Measurements from ENCODE around the gene CDH12. TPM values are rescaled to one million over a fixed set of nuclear protein-coding genes. Genes with fewer than 3 reads are reported as not detected.

Gene CDH12
- polyA plus RNA-seq (2011; rRNA removed): 0.04 TPM in 1 of 2 replicates, not detected in the other
- not detected in 2 replicates for polyA plus RNA-seq (2012; cell fraction: cytosol; rRNA removed)
- polyA plus RNA-seq (2012; cell fraction: nucleus; rRNA removed): not detected in 2 replicates
- polyA plus RNA-seq (2017; fragmentation: RNase III; extraction: RNeasy Plus Mini Kit Qiagen cat#74134 plus additional on column Dnase treatment): not detected in 3 replicates
- polyA minus RNA-seq (2011; rRNA and poly(A)+ RNA removed): not detected in 2 replicates

DNA sequence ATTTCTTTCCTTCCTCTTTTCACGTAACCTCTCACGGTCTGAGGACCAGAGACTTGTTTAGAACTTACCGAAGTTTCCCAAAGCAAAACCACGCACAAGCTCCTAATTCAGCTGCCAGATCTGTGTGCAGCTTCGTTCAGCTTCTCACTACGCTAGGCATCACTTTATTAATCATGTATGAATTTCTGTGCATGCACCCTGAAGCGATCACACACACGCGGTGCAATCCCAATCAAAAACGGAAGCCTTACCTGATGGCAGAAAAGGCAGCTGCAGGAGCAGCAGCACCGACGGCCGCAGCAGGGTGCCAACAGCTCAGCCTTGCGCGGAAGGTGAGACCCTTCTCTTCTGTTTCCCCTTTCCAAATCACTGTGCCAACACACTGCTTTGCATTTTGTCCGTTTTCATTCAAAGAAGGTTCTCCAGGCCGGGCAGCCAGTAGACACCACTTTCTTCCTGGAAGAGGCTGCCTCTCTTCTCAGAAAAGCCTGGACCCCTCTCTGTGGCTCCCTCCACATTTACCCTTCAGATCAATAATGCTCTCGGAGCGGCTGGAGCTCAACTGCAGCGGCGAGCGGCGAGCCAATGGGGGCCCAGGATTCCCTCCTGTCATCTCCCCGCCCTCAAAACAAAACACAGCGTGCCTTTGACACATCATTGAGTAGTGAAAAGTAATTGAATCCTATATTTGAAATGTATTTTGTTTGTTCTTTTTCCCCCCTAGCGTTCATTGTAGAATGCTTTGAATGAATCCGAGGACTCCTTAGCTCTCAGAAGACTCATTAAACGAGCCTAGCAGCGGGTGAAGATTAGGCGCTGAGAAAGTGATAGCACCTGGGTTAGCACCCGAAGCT lies at the start of gene CDH12:
TSS of gene CDH12 (minus strand) at position 538 of the 854 bp plus-strand sequence.
- 8% methylated on average over 31 of the region's 31 CpGs for WGBS (ENCODE audit: missing lambda C conversion rate)
- Histone ChIP-seq H3K9me3 (no peaks in the 10 kb centered on the region), H3K27ac (no peak within 1 kb of the TSS), H3K4me3 (peak within 1 kb of the TSS; percentile 26; the same call in 2 of the 3 replicates), H3K4me1 (no peaks in the 10 kb centered on the region), H3K4me2 (peak within 1 kb of the TSS; percentile 64)
- ChIA-PET POLR2A (no interaction called here), CTCF (interaction anchor here (0.6 kb wide), 1 partner anchor 356 kb away, joined by 3 read pairs; no protein-coding TSS in a partner anchor)
- TF ChIP-seq, protein P1, sequence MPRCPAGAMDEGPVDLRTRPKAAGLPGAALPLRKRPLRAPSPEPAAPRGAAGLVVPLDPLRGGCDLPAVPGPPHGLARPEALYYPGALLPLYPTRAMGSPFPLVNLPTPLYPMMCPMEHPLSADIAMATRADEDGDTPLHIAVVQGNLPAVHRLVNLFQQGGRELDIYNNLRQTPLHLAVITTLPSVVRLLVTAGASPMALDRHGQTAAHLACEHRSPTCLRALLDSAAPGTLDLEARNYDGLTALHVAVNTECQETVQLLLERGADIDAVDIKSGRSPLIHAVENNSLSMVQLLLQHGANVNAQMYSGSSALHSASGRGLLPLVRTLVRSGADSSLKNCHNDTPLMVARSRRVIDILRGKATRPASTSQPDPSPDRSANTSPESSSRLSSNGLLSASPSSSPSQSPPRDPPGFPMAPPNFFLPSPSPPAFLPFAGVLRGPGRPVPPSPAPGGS (IDR thresholded peaks at IDR 0.05): no peak
- TF ChIP-seq MAFK (IDR thresholded peaks at IDR 0.05; ENCODE audit: partially characterized antibody) (no peak), FOSL2 (IDR thresholded peaks at IDR 0.05) (no peak), FOSL2 (CRISPR knock-in tag; IDR thresholded peaks at IDR 0.05) (no peak), BHLHE40 (IDR thresholded peaks at IDR 0.05; ENCODE audit: low read depth, low read length) (no peak), HDAC2 (IDR thresholded peaks at IDR 0.05) (no peak), RAD21 (conservative IDR thresholded peaks at IDR 0.05 in 1 of 2, IDR thresholded peaks at IDR 0.05 in 1 of 2) (no peak), NR3C1 (IDR thresholded peaks at IDR 0.05) (no peak), HOXB13 (CRISPR knock-in tag; IDR thresholded peaks at IDR 0.05; ENCODE audit: low read depth) (no peak), EHMT2 (IDR thresholded peaks at IDR 0.05; ENCODE audit: low read depth) (no peak), JUNB (IDR thresholded peaks at IDR 0.05) (no peak), RCOR1 (IDR thresholded peaks at IDR 0.05; ENCODE audit: low read depth, low read length) (no peak), JUN (IDR thresholded peaks at IDR 0.05) (no peak), EHF (CRISPR knock-in tag; IDR thresholded peaks at IDR 0.05) (no peak), NPAS2 (CRISPR knock-in tag; IDR thresholded peaks at IDR 0.05; ENCODE audit: borderline replicate concordance) (no peak), FOXS1 (CRISPR knock-in tag; IDR thresholded peaks at IDR 0.05) (no peak)
- TF ChIP-seq, protein P2, sequence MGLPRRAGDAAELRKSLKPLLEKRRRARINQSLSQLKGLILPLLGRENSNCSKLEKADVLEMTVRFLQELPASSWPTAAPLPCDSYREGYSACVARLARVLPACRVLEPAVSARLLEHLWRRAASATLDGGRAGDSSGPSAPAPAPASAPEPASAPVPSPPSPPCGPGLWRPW (IDR thresholded peaks at IDR 0.05): no peak
- TF ChIP-seq, protein P3, sequence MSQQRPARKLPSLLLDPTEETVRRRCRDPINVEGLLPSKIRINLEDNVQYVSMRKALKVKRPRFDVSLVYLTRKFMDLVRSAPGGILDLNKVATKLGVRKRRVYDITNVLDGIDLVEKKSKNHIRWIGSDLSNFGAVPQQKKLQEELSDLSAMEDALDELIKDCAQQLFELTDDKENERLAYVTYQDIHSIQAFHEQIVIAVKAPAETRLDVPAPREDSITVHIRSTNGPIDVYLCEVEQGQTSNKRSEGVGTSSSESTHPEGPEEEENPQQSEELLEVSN (IDR thresholded peaks at IDR 0.05; ENCODE audit: borderline replicate concordance, low read depth): no peak
- TF ChIP-seq, protein P4, sequence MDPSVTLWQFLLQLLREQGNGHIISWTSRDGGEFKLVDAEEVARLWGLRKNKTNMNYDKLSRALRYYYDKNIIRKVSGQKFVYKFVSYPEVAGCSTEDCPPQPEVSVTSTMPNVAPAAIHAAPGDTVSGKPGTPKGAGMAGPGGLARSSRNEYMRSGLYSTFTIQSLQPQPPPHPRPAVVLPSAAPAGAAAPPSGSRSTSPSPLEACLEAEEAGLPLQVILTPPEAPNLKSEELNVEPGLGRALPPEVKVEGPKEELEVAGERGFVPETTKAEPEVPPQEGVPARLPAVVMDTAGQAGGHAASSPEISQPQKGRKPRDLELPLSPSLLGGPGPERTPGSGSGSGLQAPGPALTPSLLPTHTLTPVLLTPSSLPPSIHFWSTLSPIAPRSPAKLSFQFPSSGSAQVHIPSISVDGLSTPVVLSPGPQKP (IDR thresholded peaks at IDR 0.05; ENCODE audit: low read depth, low read length): no peak
- TF ChIP-seq, protein P5, sequence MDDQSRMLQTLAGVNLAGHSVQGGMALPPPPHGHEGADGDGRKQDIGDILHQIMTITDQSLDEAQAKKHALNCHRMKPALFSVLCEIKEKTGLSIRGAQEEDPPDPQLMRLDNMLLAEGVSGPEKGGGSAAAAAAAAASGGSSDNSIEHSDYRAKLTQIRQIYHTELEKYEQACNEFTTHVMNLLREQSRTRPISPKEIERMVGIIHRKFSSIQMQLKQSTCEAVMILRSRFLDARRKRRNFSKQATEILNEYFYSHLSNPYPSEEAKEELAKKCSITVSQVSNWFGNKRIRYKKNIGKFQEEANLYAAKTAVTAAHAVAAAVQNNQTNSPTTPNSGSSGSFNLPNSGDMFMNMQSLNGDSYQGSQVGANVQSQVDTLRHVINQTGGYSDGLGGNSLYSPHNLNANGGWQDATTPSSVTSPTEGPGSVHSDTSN (IDR thresholded peaks at IDR 0.05): no peak
- DNase-seq (ENCODE audit: low read depth in 1 of 2, low spot score in 1 of 2): no peak
- FAIRE-seq: no peak
- peak in 1 of 2 experiments; percentile 42; a peak in 1 of 6 replicates for ATAC-seq

DNA sequence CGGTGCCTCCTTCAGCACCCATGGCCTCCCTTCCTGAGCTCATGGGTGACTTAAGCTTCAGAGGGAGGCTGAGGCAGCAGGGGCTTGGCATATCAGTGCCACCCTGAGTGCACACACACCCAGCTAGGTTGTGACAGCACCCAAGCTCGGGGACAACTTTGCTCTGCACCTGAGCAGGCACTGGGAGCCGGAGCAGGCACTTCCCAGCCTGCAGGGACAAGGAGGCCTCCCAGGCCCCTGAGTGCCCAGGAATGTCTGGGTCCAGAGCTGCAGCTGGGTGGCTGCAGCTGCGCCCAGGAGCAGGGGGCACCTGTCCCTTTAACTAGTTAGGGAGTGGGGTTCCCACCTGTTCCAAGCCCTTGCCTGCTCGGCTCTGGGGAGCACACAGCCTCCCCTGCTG lies 48.7 kb upstream of the CDH12 start:
- FAIRE-seq (no peak), DNase-seq (ENCODE audit: low read depth in 1 of 2, low spot score in 1 of 2) (no peak), ATAC-seq (no peak)
- Histone ChIP-seq H3K4me3 (no peak overlapping the region), H3K27ac (no peak overlapping the region), H3K9me3 (no peaks in the 10 kb centered on the region), H3K4me1 (no peaks in the 10 kb centered on the region), H3K4me2 (no peak overlapping the region)
- POLR2A ChIA-PET: no interaction called here
- CTCF ChIA-PET: no interaction called here
- WGBS (ENCODE audit: missing lambda C conversion rate): 7% methylated on average over 2 of the region's 5 CpGs
- TF ChIP-seq CHD4 (IDR thresholded peaks at IDR 0.05; ENCODE audit: borderline replicate concordance) (no peak), KDM5A (IDR thresholded peaks at IDR 0.05) (no peak), KDM1A (IDR thresholded peaks at IDR 0.05; ENCODE audit: low read depth) (no peak), CBX2 (IDR thresholded peaks at IDR 0.05; ENCODE audit: borderline replicate concordance, low read depth) (no peak), ZFP36 (IDR thresholded peaks at IDR 0.05; ENCODE audit: borderline replicate concordance, partially characterized antibody) (no peak), ZNF302 (CRISPR knock-in tag; IDR thresholded peaks at IDR 0.05) (no peak)
- TF ChIP-seq, protein P6, sequence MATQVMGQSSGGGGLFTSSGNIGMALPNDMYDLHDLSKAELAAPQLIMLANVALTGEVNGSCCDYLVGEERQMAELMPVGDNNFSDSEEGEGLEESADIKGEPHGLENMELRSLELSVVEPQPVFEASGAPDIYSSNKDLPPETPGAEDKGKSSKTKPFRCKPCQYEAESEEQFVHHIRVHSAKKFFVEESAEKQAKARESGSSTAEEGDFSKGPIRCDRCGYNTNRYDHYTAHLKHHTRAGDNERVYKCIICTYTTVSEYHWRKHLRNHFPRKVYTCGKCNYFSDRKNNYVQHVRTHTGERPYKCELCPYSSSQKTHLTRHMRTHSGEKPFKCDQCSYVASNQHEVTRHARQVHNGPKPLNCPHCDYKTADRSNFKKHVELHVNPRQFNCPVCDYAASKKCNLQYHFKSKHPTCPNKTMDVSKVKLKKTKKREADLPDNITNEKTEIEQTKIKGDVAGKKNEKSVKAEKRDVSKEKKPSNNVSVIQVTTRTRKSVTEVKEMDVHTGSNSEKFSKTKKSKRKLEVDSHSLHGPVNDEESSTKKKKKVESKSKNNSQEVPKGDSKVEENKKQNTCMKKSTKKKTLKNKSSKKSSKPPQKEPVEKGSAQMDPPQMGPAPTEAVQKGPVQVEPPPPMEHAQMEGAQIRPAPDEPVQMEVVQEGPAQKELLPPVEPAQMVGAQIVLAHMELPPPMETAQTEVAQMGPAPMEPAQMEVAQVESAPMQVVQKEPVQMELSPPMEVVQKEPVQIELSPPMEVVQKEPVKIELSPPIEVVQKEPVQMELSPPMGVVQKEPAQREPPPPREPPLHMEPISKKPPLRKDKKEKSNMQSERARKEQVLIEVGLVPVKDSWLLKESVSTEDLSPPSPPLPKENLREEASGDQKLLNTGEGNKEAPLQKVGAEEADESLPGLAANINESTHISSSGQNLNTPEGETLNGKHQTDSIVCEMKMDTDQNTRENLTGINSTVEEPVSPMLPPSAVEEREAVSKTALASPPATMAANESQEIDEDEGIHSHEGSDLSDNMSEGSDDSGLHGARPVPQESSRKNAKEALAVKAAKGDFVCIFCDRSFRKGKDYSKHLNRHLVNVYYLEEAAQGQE (IDR thresholded peaks at IDR 0.05): no peak
- TF ChIP-seq, protein P2 (IDR thresholded peaks at IDR 0.05): no peak
